Brain microvascular endothelial cell (primary cell): ENCODE results near the gene EXOSC1.

Source experiments
- DNase-seq: peaks from one replicate; pipeline ENCODE4 v3.0.0-alpha.2; 2020
- H3K27ac ChIP-seq: fragments of 250-450 bp; sonication (Bioruptor Pico); 2 replicates; pipeline ENCODE4 v1.5.1; 2020; ENCODE audit warnings: mild to moderate bottlenecking, moderate library complexity
- H3K27me3 ChIP-seq: fragments of 250-450 bp; sonication (Bioruptor Pico); replicated peaks from 2 replicates; pipeline ENCODE4 v1.5.1; 2020; ENCODE audit warnings: mild to moderate bottlenecking
- H3K36me3 ChIP-seq: fragments of 250-450 bp; sonication (Bioruptor Pico); replicated peaks from 2 replicates; pipeline ENCODE4 v1.5.1; 2020; ENCODE audit warnings: mild to moderate bottlenecking
- H3K4me3 ChIP-seq: 2 replicates; pipeline ENCODE4 v1.5.1; 2011; ENCODE audit warnings: low read depth, mild to moderate bottlenecking, control low read depth, low read length, moderate library complexity
- CTCF ChIP-seq: IDR thresholded peaks from 2 replicates; pipeline ENCODE4 v1.5.1; 2011; ENCODE audit warnings: low read depth, mild to moderate bottlenecking, moderate library complexity, low read length, control low read depth, inconsistent platforms; ENCODE audit errors: missing control alignments
- in situ Hi-C: cut with HindIII; loops from 2 replicates; pipeline ENCODE4 v1.10.0; 2017; ENCODE audit warnings: low sequenced_read_pairs, low pct_ligation_motif_present

The EXOSC1 gene, protein sequence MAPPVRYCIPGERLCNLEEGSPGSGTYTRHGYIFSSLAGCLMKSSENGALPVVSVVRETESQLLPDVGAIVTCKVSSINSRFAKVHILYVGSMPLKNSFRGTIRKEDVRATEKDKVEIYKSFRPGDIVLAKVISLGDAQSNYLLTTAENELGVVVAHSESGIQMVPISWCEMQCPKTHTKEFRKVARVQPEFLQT

DNA sequence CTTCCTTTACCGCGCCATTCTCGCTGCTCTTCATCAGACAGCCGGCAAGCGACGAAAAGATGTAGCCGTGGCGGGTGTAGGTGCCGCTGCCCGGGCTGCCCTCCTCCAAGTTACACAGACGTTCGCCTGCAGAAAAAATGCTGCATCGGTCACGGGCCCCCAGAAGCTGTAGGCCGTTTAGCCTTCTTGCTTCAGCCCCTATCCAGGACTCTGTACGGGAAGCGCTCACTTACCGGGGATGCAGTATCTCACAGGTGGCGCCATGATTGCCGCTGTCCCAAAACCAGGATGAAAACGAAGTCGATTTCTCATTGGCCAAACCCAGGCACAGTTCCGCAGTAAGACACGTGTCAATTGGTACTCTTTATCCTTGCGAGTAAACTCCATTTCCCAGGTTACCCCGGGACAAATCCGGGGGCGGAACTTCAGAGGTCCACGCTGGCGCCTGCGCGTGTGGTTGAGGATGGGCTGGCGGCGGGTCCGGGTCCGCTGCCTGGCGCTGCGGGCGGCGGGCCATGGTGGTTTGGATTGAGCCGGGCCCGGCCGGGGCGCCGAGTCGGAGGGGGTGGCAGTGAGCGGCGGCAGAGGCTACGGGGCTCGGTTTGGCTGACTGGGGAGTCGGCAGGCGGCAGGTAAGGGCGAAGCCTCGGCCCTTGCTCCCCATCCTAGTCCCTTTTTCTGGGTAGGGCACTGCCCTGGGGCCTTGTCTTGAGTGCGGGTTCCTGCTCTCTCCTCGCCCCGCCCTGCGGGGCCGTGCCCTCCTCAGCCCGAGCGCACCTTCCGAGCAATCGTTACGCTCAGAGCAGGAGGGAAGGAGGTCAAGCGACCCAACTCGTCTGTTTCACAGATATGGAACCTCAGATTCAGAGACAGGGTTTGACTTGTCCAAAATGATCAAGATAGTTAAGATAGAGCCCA is at the start of gene EXOSC1, which contains the start of gene ZDHHC16:
Gene EXOSC1 (minus strand): TSS at position 285 of the 918 bp plus-strand sequence. CDS start 21 bp downstream, at position 264.
Gene ZDHHC16 (plus strand): TSS at position 454 of the 918 bp plus-strand sequence. CDS start 5,501 bp downstream, outside the sequence.
- no peaks in the 10 kb centered on the region for H3K27me3 ChIP-seq
- H3K27ac ChIP-seq: peak within 1 kb of the TSS; percentile 53
- in situ Hi-C loops: no loop called here
- peak within 1 kb of the TSS; percentile 98 for H3K4me3 ChIP-seq
- peaks cover 10% of the 10 kb centered on the region for H3K36me3 ChIP-seq
- DNase-seq: peak; percentile 96
- no peak for TF ChIP-seq CTCF

DNA sequence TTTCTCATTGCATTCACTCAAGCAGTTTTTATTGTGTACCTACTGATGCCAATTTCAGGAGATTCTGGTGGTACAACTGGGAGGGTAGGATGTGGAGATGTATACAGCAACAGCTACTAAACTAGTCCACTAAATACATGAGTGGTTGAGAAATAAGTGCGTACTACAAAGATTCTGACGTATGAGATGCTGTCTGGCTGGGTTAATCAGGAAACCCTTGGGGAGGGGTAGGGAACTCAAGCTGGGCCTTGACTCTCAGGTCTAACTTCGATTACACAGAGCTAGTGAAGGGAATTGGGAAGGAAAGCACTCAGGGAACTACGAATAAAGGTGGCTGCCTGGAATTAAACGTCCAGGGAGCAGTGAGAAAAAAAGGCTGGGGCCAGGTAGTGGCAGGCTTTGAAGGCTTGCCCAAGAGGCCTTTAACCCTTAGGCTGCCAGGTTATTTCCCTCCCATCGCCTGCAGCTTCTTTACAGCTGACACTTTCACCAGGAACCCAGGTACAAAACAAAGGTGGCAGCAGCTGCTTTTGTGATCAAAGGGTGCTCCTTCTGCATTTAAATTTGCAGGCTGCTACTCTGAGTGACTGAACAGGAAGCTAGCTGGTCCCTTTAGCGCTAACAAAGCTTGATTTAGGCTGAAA is 49.2 kb upstream of the EXOSC1 start:
- DNase-seq: peak; percentile 22
- no peak overlapping the region for H3K27ac ChIP-seq
- H3K4me3 ChIP-seq: no peak overlapping the region
- no peak for TF ChIP-seq CTCF
- no peaks in the 10 kb centered on the region for H3K27me3 ChIP-seq
- in situ Hi-C loops: no loop called here
- H3K36me3 ChIP-seq: no peaks in the 10 kb centered on the region

DNA sequence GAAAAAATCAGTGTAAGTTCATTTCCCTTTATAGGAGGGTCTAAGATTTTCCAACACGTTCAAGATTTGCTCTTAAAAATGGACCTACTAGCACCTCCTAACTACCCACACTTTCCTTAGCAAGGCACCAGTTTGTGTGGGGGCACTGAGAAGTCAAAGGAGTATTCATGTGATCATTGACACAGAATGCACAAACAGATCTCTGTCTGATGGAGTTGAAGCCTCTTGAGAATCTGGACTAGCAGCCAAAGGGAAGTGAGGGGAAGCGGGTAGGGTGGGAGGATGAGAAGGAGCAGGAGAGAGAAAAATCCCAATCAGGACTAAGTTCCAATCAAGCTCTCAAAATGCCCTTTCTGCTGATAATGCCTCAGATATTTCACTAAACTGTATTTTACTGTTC is 48.3 kb upstream of the EXOSC1 start:
- DNase-seq: no peak
- H3K27me3 ChIP-seq: no peaks in the 10 kb centered on the region
- H3K4me3 ChIP-seq: no peak overlapping the region
- H3K27ac ChIP-seq: no peak overlapping the region
- in situ Hi-C loops: no loop called here
- H3K36me3 ChIP-seq: no peaks in the 10 kb centered on the region
- no peak for TF ChIP-seq CTCF

GRCh38 chr10:97490592-97490991 is 44.8 kb upstream of the EXOSC1 start:
- in situ Hi-C loops: no loop called here
- no peak for TF ChIP-seq CTCF

GRCh38 chr10:97485647-97486281 is 40.0 kb upstream of the EXOSC1 start:
- no peak overlapping the region for H3K4me3 ChIP-seq
- in situ Hi-C loops: no loop called here
- no peak for TF ChIP-seq CTCF
- DNase-seq: no peak
- H3K27ac ChIP-seq: no peak overlapping the region
- no peaks in the 10 kb centered on the region for H3K27me3 ChIP-seq
- peaks cover 16% of the 10 kb centered on the region for H3K36me3 ChIP-seq

More at GRCh38 chr10:97490592-97490991, 44.8 kb upstream of the EXOSC1 start:
- Histone ChIP-seq H3K27ac (no peak overlapping the region), H3K36me3 (peaks cover 2% of the 10 kb centered on the region), H3K27me3 (no peaks in the 10 kb centered on the region), H3K4me3 (no peak overlapping the region)
- no peak for DNase-seq
